OCI-LY7 (cell line): Measurements from ENCODE around the gene PTEN. TPM values are rescaled to one million over a fixed set of nuclear protein-coding genes. Genes with fewer than 3 reads are reported as not detected.

ENCODE experiments used
- BruUV-seq: library from RNA; stranded (reverse); fragments of 400-500 nt; replicated peaks from 2 replicates; lab custom pipeline; 2021; lab: Mats Ljungman, UMichigan
- CTCF ChIA-PET: fragments of 300-600 bp; sonication (Branson Sonifier 250); formaldehyde crosslinking; loops from one replicate; lab custom pipeline; 2022; ENCODE audit warnings: antibody characterized with exemption; ENCODE audit not compliant: unreplicated experiment; lab: Charles Lee
- POLR2A ChIA-PET: fragments of 300-600 bp; sonication (Branson Sonifier 250); formaldehyde crosslinking; loops from one replicate; lab custom pipeline; 2022; ENCODE audit warnings: antibody characterized with exemption; lab: Charles Lee
- DNase-seq: peaks from one replicate; pipeline ENCODE4 v3.0.0-alpha.2; 2015; ENCODE audit warnings: low spot score
- H2AFZ ChIP-seq: fragments of 200-600 bp; sonication (generic), shearing (Covaris generic); 2 replicates; pipeline ENCODE4 v1.6.1; 2014; ENCODE audit warnings: mild to moderate bottlenecking, antibody characterized with exemption, low read length, moderate library complexity
- H3K27ac ChIP-seq: fragments of 200-600 bp; sonication (generic); 2 replicates; pipeline ENCODE4 v1.5.1; 2014; ENCODE audit warnings: mixed run types, low read depth, mild to moderate bottlenecking, moderate library complexity, low read length, inconsistent platforms; ENCODE audit not compliant: poor library complexity, severe bottlenecking
- H3K36me3 ChIP-seq: fragments of 200-600 bp; sonication (generic); 2 replicates; pipeline ENCODE4 v1.6.1; 2014; ENCODE audit warnings: mild to moderate bottlenecking, antibody characterized with exemption, low read length, moderate library complexity, mixed read lengths; ENCODE audit not compliant: insufficient read depth
- H3K4me1 ChIP-seq: fragments of 200-600 bp; sonication (generic); 2 replicates; pipeline ENCODE4 v1.5.1; 2014; ENCODE audit warnings: mild to moderate bottlenecking, low read length; ENCODE audit not compliant: insufficient read depth, poor library complexity, severe bottlenecking
- H3K4me2 ChIP-seq: fragments of 200-600 bp; sonication (generic); 2 replicates; pipeline ENCODE4 v1.6.1; 2014; ENCODE audit warnings: mild to moderate bottlenecking, low read length
- H3K4me3 ChIP-seq: fragments of 200-600 bp; sonication (generic); 2 replicates; pipeline ENCODE4 v1.5.1; 2014; ENCODE audit warnings: mild to moderate bottlenecking, low read depth, low read length; ENCODE audit not compliant: poor library complexity, severe bottlenecking
- H3K79me2 ChIP-seq: fragments of 200-600 bp; sonication (generic); 2 replicates; pipeline ENCODE4 v1.6.1; 2016; ENCODE audit warnings: low read depth, mild to moderate bottlenecking, low read length, moderate library complexity, mixed read lengths; ENCODE audit not compliant: insufficient read depth
- H3K9me2 ChIP-seq: fragments of 200-600 bp; sonication (generic); 2 replicates; pipeline ENCODE4 v1.6.1; 2016; ENCODE audit warnings: mild to moderate bottlenecking, low read length, mixed read lengths; ENCODE audit not compliant: insufficient read depth
- H3K9me3 ChIP-seq: fragments of 200-600 bp; sonication (generic); 2 replicates; pipeline ENCODE4 v1.6.1; 2014; ENCODE audit warnings: mild to moderate bottlenecking, mixed run types, low read length, mixed read lengths
- H4K20me1 ChIP-seq: fragments of 200-600 bp; sonication (generic); 2 replicates; pipeline ENCODE4 v1.6.1; 2014; ENCODE audit warnings: mild to moderate bottlenecking, antibody characterized with exemption, low read length, moderate library complexity, mixed read lengths; ENCODE audit not compliant: insufficient read depth
- EZH2phosphoT487 ChIP-seq: fragments of 200-600 bp; sonication (generic); IDR thresholded peaks from 2 replicates; pipeline ENCODE4 v1.6.1; 2018; ENCODE audit warnings: low read depth, borderline replicate concordance, mild to moderate bottlenecking, mixed run types, antibody characterized with exemption, low read length, moderate library complexity, mixed read lengths
- intact Hi-C: fragments of 100-400 bp; cut with micrococcal nuclease; formaldehyde crosslinking; loops from one replicate; pipeline ENCODE4 v1.10.0; 2022; ENCODE audit not compliant: unreplicated experiment
- total RNA-seq, 2 experiments: library from RNA; depleted of rRNA in 1 of 2; stranded (reverse); fragments of >200 nt in 1 of 2; shearing (Covaris generic) in 1 of 2; gene quantifications; 2 replicates each; pipeline ENCODE4 v1.2.3, GENCODE V29; 2014 to 2022
- TF ChIP-seq, protein P1 (sequence below): fragments of 200-600 bp; sonication (generic); conservative IDR thresholded peaks from 2 replicates; pipeline ENCODE4 v1.5.1; 2014; ENCODE audit warnings: mild to moderate bottlenecking, antibody characterized with exemption, low read length, moderate library complexity, mixed read lengths

The PTEN gene
- total RNA-seq, 2 experiments from 2014 or later = 135 to 173 TPM

DNA sequence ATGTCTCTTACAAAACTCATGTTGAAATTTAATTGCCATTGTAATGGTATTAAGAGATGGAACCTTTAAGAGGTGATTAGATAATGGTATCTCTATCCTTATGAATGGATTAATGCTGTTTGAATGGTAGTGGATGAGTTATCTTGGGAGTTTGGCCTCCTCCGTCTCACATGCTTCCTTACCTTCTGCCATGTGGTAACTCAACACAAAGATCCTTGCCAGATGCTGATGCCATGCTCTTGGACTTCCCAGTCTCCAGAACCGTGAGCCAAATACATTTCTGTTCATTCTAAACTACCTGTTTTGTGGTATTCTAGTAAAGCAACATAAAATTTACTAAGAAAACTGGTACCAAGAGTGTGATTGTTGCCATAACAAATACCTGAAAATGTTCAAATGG is 23.2 kb downstream of the PTEN start:
- BruUV-seq = no TSS peak
- H3K4me3 ChIP-seq = no peak overlapping the region
- peaks cover 98% of the 10 kb centered on the region for H3K36me3 ChIP-seq
- intact Hi-C loops = no loop called here
- H3K79me2 ChIP-seq = peaks cover 99% of the 10 kb centered on the region
- no peak for DNase-seq
- no peak overlapping the region for H2AFZ ChIP-seq
- H4K20me1 ChIP-seq = no peaks in the 10 kb centered on the region
- H3K27ac ChIP-seq = no peak overlapping the region
- POLR2A ChIA-PET = interaction anchor here (0.6 kb wide), 1 partner anchor 23 kb away, joined by 3 read pairs; no protein-coding TSS in a partner anchor
- H3K9me3 ChIP-seq = peaks cover 37% of the 10 kb centered on the region; the same call in 1 of the 2 replicates
- H3K4me2 ChIP-seq = no peak overlapping the region
- no peaks in the 10 kb centered on the region for H3K9me2 ChIP-seq
- TF ChIP-seq EZH2phosphoT487 = no peak
- CTCF ChIA-PET = interaction anchor here (1.0 kb wide), 1 partner anchor 16 kb away, joined by 3 read pairs; no protein-coding TSS in a partner anchor
- H3K4me1 ChIP-seq = no peaks in the 10 kb centered on the region

GRCh38 chr10:87887146-87887545 is 23.7 kb downstream of the PTEN start:
- TF ChIP-seq, protein P1, sequence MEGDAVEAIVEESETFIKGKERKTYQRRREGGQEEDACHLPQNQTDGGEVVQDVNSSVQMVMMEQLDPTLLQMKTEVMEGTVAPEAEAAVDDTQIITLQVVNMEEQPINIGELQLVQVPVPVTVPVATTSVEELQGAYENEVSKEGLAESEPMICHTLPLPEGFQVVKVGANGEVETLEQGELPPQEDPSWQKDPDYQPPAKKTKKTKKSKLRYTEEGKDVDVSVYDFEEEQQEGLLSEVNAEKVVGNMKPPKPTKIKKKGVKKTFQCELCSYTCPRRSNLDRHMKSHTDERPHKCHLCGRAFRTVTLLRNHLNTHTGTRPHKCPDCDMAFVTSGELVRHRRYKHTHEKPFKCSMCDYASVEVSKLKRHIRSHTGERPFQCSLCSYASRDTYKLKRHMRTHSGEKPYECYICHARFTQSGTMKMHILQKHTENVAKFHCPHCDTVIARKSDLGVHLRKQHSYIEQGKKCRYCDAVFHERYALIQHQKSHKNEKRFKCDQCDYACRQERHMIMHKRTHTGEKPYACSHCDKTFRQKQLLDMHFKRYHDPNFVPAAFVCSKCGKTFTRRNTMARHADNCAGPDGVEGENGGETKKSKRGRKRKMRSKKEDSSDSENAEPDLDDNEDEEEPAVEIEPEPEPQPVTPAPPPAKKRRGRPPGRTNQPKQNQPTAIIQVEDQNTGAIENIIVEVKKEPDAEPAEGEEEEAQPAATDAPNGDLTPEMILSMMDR = no peak
- TF ChIP-seq EZH2phosphoT487 = no peak
- POLR2A ChIA-PET = interaction anchor here (1.1 kb wide), 1 partner anchor 24 kb away, joined by 4 read pairs; no protein-coding TSS in a partner anchor
- no TSS peak for BruUV-seq
- Histone ChIP-seq H3K79me2 (peaks cover 100% of the 10 kb centered on the region), H2AFZ (no peak overlapping the region), H3K27ac (no peak overlapping the region), H4K20me1 (no peaks in the 10 kb centered on the region), H3K9me2 (no peaks in the 10 kb centered on the region), H3K4me3 (no peak overlapping the region), H3K4me1 (no peaks in the 10 kb centered on the region), H3K9me3 (peaks cover 34% of the 10 kb centered on the region; the same call in 1 of the 2 replicates), H3K4me2 (no peak overlapping the region), H3K36me3 (peaks cover 95% of the 10 kb centered on the region)
- CTCF ChIA-PET = no interaction called here
- intact Hi-C loops = no loop called here
- no peak for DNase-seq

- TF ChIP-seq, protein P1 = no peak
- TF ChIP-seq EZH2phosphoT487 = no peak
- Histone ChIP-seq H3K9me3 (peaks cover 28% of the 10 kb centered on the region; the same call in 1 of the 2 replicates), H3K4me3 (no peak overlapping the region), H3K79me2 (peaks cover 100% of the 10 kb centered on the region), H3K36me3 (peaks cover 95% of the 10 kb centered on the region), H3K4me2 (no peak overlapping the region), H3K9me2 (no peaks in the 10 kb centered on the region), H4K20me1 (no peaks in the 10 kb centered on the region), H2AFZ (no peak overlapping the region), H3K27ac (no peak overlapping the region), H3K4me1 (no peaks in the 10 kb centered on the region)
- no TSS peak for BruUV-seq
- POLR2A ChIA-PET = interaction anchor here (0.6 to 1.1 kb wide), 2 partner anchors 18 to 24 kb away, joined by 3 to 4 read pairs; no protein-coding TSS in a partner anchor
- CTCF ChIA-PET = no interaction called here
- intact Hi-C loops = no loop called here
- no peak for DNase-seq
These were observed 24.3 kb downstream of the PTEN start for GRCh38 chr10:87887548-87888289.
